ENCODE results near the gene UBE2D3.

GRCh38 chr4:102789317-102789717 lies 38.0 kb downstream of the UBE2D3 start:
- TF ChIP-seq POLR2A (IDR thresholded peaks at IDR 0.05) (no peak), CTCF (IDR thresholded peaks at IDR 0.05) (no peak)
